Smooth muscle cell (in vitro differentiated cells): ENCODE results near the gene RENBP. TPM values are rescaled to one million over a fixed set of nuclear protein-coding genes. Genes with fewer than 3 reads are reported as not detected.

ENCODE experiments used
- DNase-seq: peaks from one replicate; lab custom pipeline; 2025; ENCODE audit not compliant: unreplicated experiment; lab: John Stamatoyannopoulos, UW
- H2AFZ ChIP-seq: fragments of 200-600 bp; sonication (generic); 2 replicates; pipeline ENCODE4 v1.6.0; 2016; ENCODE audit warnings: antibody characterized with exemption, low read depth, mild to moderate bottlenecking
- H3F3A ChIP-seq: fragments of 200-600 bp; sonication (generic); 2 replicates; pipeline ENCODE4 v1.6.0; 2017; ENCODE audit warnings: antibody characterized with exemption, low read depth
- H3K27ac ChIP-seq: fragments of 200-600 bp; sonication (generic); 2 replicates; pipeline ENCODE4 v1.5.1; 2016; ENCODE audit warnings: low read depth, mild to moderate bottlenecking
- H3K27me3 ChIP-seq: fragments of 200-600 bp; sonication (generic); 2 replicates; pipeline ENCODE4 v1.6.1; 2016; ENCODE audit warnings: low read depth, mild to moderate bottlenecking
- H3K36me3 ChIP-seq: fragments of 200-600 bp; sonication (generic); 2 replicates; pipeline ENCODE4 v1.5.1; 2016; ENCODE audit warnings: low read depth
- H3K4me1 ChIP-seq: fragments of 200-600 bp; sonication (generic); 2 replicates; pipeline ENCODE4 v1.5.1; 2016; ENCODE audit warnings: low read depth
- H3K4me2 ChIP-seq: fragments of 200-600 bp; sonication (generic); 2 replicates; pipeline ENCODE4 v1.6.0; 2016; ENCODE audit warnings: mild to moderate bottlenecking
- H3K4me3 ChIP-seq: fragments of 200-600 bp; sonication (generic); 2 replicates; pipeline ENCODE4 v1.5.1; 2016; ENCODE audit warnings: mild to moderate bottlenecking
- H3K79me2 ChIP-seq: fragments of 200-600 bp; sonication (generic); 2 replicates; pipeline ENCODE4 v1.6.0; 2016; ENCODE audit warnings: low read depth, mild to moderate bottlenecking
- H3K9ac ChIP-seq: fragments of 200-600 bp; sonication (generic); 2 replicates; pipeline ENCODE4 v1.6.0; 2016; ENCODE audit warnings: low read depth
- H3K9me3 ChIP-seq: fragments of 200-600 bp; sonication (generic); replicated peaks from 2 replicates; pipeline ENCODE4 v1.5.1; 2016; ENCODE audit warnings: low read depth
- H4K20me1 ChIP-seq: fragments of 200-600 bp; sonication (generic); 2 replicates; pipeline ENCODE4 v1.6.0; 2016; ENCODE audit warnings: low read depth
- WGBS: methylation state at CpG from one replicate; pipeline ENCODE4 v1.1.7; 2016; ENCODE audit warnings: low lambda C conversion rate; 5-methylcytosine and 5-hydroxymethylcytosine counted together
- polyA plus RNA-seq: library from polyadenylated mRNA; unstranded; fragments of >200 nt; fragmentation: Nextera tagmentation; extraction: Ambion mirVana; gene quantifications from 2 replicates; pipeline ENCODE4 v1.2.1, GENCODE V29; 2016
- total RNA-seq: library from RNA; depleted of rRNA; stranded (reverse); fragments of >200 nt; gene quantifications from 2 replicates; pipeline ENCODE4 v1.2.3, GENCODE V29; 2014
- TF ChIP-seq, protein P1 (sequence below): fragments of 200-600 bp; sonication (generic); IDR thresholded peaks from 2 replicates; pipeline ENCODE4 v1.5.1; 2017; ENCODE audit warnings: borderline replicate concordance, mild to moderate bottlenecking, antibody characterized with exemption; ENCODE audit not compliant: insufficient read depth, poor library complexity, severe bottlenecking

RENBP gene
- total and polyA plus RNA-seq, 2 experiments from 2014 or later: 0.11 TPM; not detected in 1

DNA sequence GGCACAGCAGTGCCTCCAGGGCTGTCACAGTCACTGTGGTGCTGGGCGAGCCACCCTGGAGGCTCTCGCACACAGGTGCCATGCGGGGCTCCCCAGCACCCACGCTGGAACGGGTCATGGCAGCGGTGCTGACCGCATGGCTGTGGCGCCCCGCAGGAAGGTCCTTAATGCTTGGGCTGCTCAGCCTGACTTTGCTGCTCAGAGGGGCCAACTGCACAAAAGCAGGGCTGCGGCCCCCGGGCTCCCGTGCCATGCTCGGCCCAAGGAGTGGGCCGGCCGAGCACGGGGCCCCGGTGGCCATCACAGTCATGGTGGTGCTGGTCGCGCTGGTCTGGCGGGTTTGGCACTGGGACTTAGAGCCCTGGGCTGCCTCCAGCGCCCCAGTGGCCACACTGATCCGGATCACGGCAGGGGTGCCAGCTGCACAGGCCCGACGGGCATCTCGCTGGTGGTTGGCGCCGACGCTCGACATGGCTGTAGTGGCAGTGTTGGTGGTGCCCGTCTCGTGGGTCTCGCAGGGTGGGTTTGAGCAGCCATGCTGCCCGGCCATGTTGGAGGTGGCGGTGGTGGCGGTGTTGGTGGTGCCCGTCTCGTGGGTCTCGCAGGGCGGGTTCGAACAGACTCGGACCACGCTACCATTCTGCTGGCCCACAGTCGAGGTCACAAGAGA is 10.2 kb upstream of the RENBP start:
- H2AFZ ChIP-seq: no peak overlapping the region
- no peak overlapping the region for H3K4me2 ChIP-seq
- H3K4me3 ChIP-seq: no peak overlapping the region
- H3K79me2 ChIP-seq: no peaks in the 10 kb centered on the region
- no peaks in the 10 kb centered on the region for H3K36me3 ChIP-seq
- 97% methylated on average over 42 of the region's 44 CpGs for WGBS
- no peak overlapping the region for H3K27ac ChIP-seq
- no peak for DNase-seq
- peaks cover 5% of the 10 kb centered on the region for H4K20me1 ChIP-seq
- H3K9me3 ChIP-seq: no peaks in the 10 kb centered on the region
- no peaks in the 10 kb centered on the region for H3K4me1 ChIP-seq
- H3F3A ChIP-seq: no peaks in the 10 kb centered on the region
- TF ChIP-seq, protein P1, sequence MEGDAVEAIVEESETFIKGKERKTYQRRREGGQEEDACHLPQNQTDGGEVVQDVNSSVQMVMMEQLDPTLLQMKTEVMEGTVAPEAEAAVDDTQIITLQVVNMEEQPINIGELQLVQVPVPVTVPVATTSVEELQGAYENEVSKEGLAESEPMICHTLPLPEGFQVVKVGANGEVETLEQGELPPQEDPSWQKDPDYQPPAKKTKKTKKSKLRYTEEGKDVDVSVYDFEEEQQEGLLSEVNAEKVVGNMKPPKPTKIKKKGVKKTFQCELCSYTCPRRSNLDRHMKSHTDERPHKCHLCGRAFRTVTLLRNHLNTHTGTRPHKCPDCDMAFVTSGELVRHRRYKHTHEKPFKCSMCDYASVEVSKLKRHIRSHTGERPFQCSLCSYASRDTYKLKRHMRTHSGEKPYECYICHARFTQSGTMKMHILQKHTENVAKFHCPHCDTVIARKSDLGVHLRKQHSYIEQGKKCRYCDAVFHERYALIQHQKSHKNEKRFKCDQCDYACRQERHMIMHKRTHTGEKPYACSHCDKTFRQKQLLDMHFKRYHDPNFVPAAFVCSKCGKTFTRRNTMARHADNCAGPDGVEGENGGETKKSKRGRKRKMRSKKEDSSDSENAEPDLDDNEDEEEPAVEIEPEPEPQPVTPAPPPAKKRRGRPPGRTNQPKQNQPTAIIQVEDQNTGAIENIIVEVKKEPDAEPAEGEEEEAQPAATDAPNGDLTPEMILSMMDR: no peak
- H3K27me3 ChIP-seq: no peaks in the 10 kb centered on the region
- H3K9ac ChIP-seq: no peak overlapping the region

DNA sequence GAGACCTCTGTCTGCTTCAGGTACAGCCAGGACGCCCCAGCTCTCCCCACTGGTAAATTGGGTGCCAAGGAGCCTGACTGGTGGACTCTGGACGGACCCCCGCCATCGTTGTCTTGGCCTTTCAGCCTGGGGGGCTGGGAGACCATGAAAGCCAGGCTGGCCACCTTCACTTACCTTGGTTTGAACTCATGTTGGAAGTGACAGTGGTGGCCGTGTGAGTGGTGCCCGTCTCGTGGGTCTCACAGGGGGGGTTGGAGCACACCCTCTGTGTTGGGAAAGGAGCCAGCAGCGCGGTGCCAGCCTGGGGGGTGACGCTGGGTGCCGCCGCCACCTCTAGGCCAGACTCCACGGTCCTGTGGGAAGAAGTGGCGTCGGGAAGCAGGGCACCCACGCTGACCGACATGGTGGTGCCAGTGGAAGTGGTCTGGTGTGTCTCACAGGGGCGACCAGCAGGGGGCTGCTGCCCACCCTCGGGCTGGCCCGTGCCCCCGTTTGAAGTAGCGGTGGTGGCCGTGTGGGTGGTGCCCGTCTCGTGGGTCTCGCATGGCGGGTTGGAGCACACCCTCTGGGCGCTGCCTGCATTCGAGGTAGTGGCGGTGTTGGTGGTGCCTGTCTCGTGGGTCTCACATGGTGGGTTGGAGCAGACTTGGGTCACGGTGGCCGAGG is 9.6 kb upstream of the RENBP start:
- 91% methylated on average over 33 of the region's 33 CpGs for WGBS
- H3K36me3 ChIP-seq: no peaks in the 10 kb centered on the region

DNA sequence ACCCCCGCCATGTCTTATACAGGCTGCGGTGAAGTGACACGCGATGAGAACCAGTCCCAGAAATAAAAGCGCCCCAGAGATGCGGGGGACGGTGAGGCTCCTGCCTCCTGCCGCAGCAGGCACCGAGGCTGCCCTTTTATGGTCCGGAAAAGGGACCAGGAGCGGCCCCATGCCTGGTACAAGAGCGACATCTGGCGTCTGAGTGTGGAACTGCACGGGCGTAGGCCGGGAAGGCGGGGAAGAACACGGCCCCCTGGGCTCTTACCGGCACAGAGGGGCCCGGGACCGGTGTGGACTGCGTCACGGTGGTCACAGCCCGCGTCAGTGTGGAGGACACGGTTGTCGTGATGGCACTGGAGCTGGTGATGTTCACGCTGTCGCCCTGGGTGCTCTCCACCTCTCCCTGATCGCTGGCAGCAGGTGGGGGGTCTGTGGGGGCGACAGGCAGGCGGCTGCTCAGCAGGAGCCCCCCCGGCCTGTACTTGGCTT is 8.9 kb upstream of the RENBP start:
- Histone ChIP-seq H4K20me1 (peaks cover 5% of the 10 kb centered on the region), H3F3A (no peaks in the 10 kb centered on the region), H3K4me1 (no peaks in the 10 kb centered on the region), H3K36me3 (no peaks in the 10 kb centered on the region), H3K9me3 (no peaks in the 10 kb centered on the region), H3K79me2 (no peaks in the 10 kb centered on the region), H3K9ac (no peak overlapping the region), H3K27ac (no peak overlapping the region), H2AFZ (no peak overlapping the region), H3K4me3 (no peak overlapping the region), H3K27me3 (no peaks in the 10 kb centered on the region), H3K4me2 (no peak overlapping the region)
- WGBS: 55% methylated on average over 33 of the region's 33 CpGs
- peak; percentile 25 for DNase-seq
- TF ChIP-seq, protein P1: peak; percentile 86

More for the DNA sequence above, 9.6 kb upstream of the RENBP start:
- DNase-seq: no peak
- Histone ChIP-seq H3K79me2 (no peaks in the 10 kb centered on the region), H3K27ac (no peak overlapping the region), H3K4me2 (no peak overlapping the region), H3K9ac (no peak overlapping the region), H3K4me3 (no peak overlapping the region), H3K27me3 (no peaks in the 10 kb centered on the region), H4K20me1 (peaks cover 5% of the 10 kb centered on the region), H2AFZ (no peak overlapping the region), H3K9me3 (no peaks in the 10 kb centered on the region), H3K4me1 (no peaks in the 10 kb centered on the region), H3F3A (no peaks in the 10 kb centered on the region)
- TF ChIP-seq, protein P1: peak; percentile 20
